ENCODE results near the gene XRN1.
"Not testable (repeated sequence)": the region's sequence is repeated elsewhere in the genome, so short reads cannot be mapped to it uniquely, and the experiment has no call there.

The XRN1 gene

GRCh38 chr3:142319912-142320311 lies 127.9 kb downstream of the XRN1 start:
- no peaks in the 10 kb centered on the region for H3K27me3 ChIP-seq
- TF ChIP-seq Cebpa-rat (IDR thresholded peaks at IDR 0.05), result no peak
- no peak overlapping the region for H3K9ac ChIP-seq
- H3K9me3 ChIP-seq (replicated peaks in 1 of 11), result peaks cover 2 to 4% (median 3%) of the 10 kb centered on the region in 11 experiments; a peak in 18 of 22 replicates
- no peaks in the 10 kb centered on the region for H3K4me1 ChIP-seq
- no peaks in the 10 kb centered on the region for H4K20me1 ChIP-seq
- H3K36me3 ChIP-seq, result peaks cover 50 to 92% (median 72%) of the 10 kb centered on the region in 11 experiments
- H3K4me2 ChIP-seq, result no peak overlapping the region
- no peak overlapping the region for H3K27ac ChIP-seq
- H3K4me3 ChIP-seq, result no peak overlapping the region

GRCh38 chr3:142319094-142319493 lies 128.7 kb downstream of the XRN1 start:
- no peak for TF ChIP-seq Cebpa-rat (IDR thresholded peaks at IDR 0.05)

GRCh38 chr3:142318331-142318730 lies 129.5 kb downstream of the XRN1 start:
- peaks cover 57 to 99% (median 79%) of the 10 kb centered on the region in 11 experiments for H3K36me3 ChIP-seq
- H3K4me2 ChIP-seq, result no peak overlapping the region
- no peaks in the 10 kb centered on the region for H3K4me1 ChIP-seq
- TF ChIP-seq Cebpa-rat (IDR thresholded peaks at IDR 0.05), result no peak
- H3K9ac ChIP-seq, result no peak overlapping the region
- no peaks in the 10 kb centered on the region for H3K27me3 ChIP-seq
- H4K20me1 ChIP-seq, result no peaks in the 10 kb centered on the region
- no peak overlapping the region for H3K27ac ChIP-seq
- no peak overlapping the region for H3K4me3 ChIP-seq
- no peaks in the 10 kb centered on the region for H3K9me3 ChIP-seq (replicated peaks in 1 of 11)

More at GRCh38 chr3:142319094-142319493, 128.7 kb downstream of the XRN1 start:
- Histone ChIP-seq H3K27me3 (no peaks in the 10 kb centered on the region), H3K9ac (no peak overlapping the region), H3K9me3 (replicated peaks in 1 of 11) (no peaks in the 10 kb centered on the region), H4K20me1 (no peaks in the 10 kb centered on the region), H3K4me3 (no peak overlapping the region), H3K4me1 (no peaks in the 10 kb centered on the region), H3K4me2 (no peak overlapping the region), H3K36me3 (peaks cover 52 to 96% (median 76%) of the 10 kb centered on the region in 11 experiments), H3K27ac (no peak overlapping the region; a peak in 1 of 22 replicates)

DNA sequence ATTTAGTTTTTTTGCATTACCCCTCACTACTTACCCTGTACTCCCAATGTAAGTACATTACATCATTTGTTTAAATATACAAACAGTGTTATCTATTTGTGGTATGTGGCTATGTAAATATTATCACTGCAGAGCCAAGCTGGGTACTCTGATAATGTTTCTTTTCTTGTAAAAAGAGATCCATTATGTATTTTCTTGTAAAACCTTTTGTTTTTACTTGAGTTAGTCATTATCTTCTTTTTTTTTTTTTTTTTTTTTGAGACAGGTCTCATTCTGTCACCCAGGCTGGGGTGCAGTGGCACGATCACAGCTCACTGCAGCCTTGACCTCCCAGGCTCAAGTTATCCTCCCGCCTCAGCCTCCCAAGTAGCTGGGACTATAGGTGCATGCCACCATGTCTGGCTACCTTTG lies 131.9 kb downstream of the XRN1 start:
- not testable (repeated sequence) for H3K4me3 ChIP-seq; H3K9me3 ChIP-seq (replicated peaks in 1 of 11); H3K9ac ChIP-seq; H3K4me2 ChIP-seq; H3K27me3 ChIP-seq; H3K27ac ChIP-seq; H3K4me1 ChIP-seq; H4K20me1 ChIP-seq
- H3K36me3 ChIP-seq, result peaks cover 61 to 99% (median 82%) of the 10 kb centered on the region in 11 experiments

- Histone ChIP-seq H3K4me3 (no peak overlapping the region), H3K36me3 (peaks cover 65 to 99% (median 82%) of the 10 kb centered on the region in 11 experiments), H3K27ac (no peak overlapping the region), H3K9me3 (replicated peaks in 1 of 11) (no peaks in the 10 kb centered on the region), H3K4me1 (no peaks in the 10 kb centered on the region), H3K9ac (no peak overlapping the region), H3K4me2 (no peak overlapping the region), H3K27me3 (no peaks in the 10 kb centered on the region), H4K20me1 (no peaks in the 10 kb centered on the region)
- TF ChIP-seq Cebpa-rat (IDR thresholded peaks at IDR 0.05), result no peak
Measured at GRCh38 chr3:142315083-142315482, 132.8 kb downstream of the XRN1 start.

DNA sequence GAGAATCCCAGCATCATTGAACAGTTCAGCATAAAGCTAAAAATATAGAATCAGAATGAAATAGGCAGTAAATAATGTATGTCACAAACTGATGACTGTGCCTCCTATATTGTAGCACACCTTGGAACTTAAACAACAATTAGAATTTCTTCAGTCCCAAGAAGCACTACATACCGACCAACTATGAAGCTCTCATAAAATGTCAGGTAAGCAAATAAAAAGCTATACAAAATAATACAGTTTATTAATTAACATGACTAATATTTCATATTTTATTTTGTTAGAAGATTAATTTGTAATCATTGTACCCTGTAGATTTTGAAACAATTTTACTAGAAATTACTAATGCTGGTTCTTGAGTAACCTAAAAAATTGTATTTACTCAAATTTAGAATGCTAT lies 137.4 kb downstream of the XRN1 start:
- TF ChIP-seq Cebpa-rat (IDR thresholded peaks at IDR 0.05), result no peak
- Histone ChIP-seq H3K27ac (no peak overlapping the region), H4K20me1 (no peaks in the 10 kb centered on the region), H3K4me1 (no peaks in the 10 kb centered on the region), H3K4me3 (no peak overlapping the region), H3K4me2 (no peak overlapping the region), H3K9ac (no peak overlapping the region), H3K9me3 (replicated peaks in 1 of 11) (peaks cover 0 to 6% (median 0%) of the 10 kb centered on the region in 11 experiments; a peak in 3 of 22 replicates), H3K27me3 (no peaks in the 10 kb centered on the region), H3K36me3 (peaks cover 56 to 98% (median 69%) of the 10 kb centered on the region in 11 experiments)

- not testable (repeated sequence) for H3K4me2 ChIP-seq, H3K4me1 ChIP-seq, H3K9ac ChIP-seq, H3K4me3 ChIP-seq, H3K27me3 ChIP-seq, H4K20me1 ChIP-seq, H3K27ac ChIP-seq
- Histone ChIP-seq H3K9me3 (replicated peaks in 1 of 11) (peaks cover 32 to 52% (median 41%) of the 10 kb centered on the region in 11 experiments), H3K36me3 (peaks cover 10 to 62% (median 24%) of the 10 kb centered on the region in 11 experiments; a peak in 20 of 22 replicates)
Measured at GRCh38 chr3:142302847-142303246, 145.0 kb downstream of the XRN1 start.

DNA sequence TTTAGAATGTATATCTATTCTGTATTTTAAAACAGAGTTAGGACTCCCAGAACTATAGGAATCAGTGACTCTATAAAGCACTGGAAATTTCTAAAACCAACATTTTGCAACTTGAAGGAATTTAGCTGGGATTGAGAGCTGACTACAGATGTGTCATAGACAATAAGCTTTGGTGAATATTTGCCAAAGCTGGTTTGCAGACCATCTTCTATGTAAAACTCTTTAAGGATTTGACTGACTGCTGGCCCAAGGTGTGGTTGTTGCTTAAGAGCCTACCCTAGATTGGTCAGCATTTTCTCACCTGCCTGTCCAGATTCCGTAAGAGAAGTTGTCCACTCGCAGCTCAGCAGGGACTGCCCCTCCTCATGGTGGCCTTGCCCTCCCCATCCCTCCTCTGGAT lies 149.2 kb downstream of the XRN1 start:
- peaks cover 0 to 20% (median 4%) of the 10 kb centered on the region in 11 experiments; a peak in 7 of 22 replicates for H3K36me3 ChIP-seq
- no peak overlapping the region for H3K4me3 ChIP-seq
- no peak overlapping the region for H3K4me2 ChIP-seq
- no peak overlapping the region for H3K9ac ChIP-seq
- H3K9me3 ChIP-seq (replicated peaks in 1 of 11), result peaks cover 17 to 34% (median 24%) of the 10 kb centered on the region in 11 experiments
- TF ChIP-seq Cebpa-rat (IDR thresholded peaks at IDR 0.05), result no peak
- no peaks in the 10 kb centered on the region for H3K27me3 ChIP-seq
- no peaks in the 10 kb centered on the region for H4K20me1 ChIP-seq
- H3K4me1 ChIP-seq, result no peaks in the 10 kb centered on the region
- no peak overlapping the region for H3K27ac ChIP-seq

GRCh38 chr3:142296507-142296906 lies 151.3 kb downstream of the XRN1 start:
- H3K4me3 ChIP-seq, result no peak overlapping the region
- H3K4me2 ChIP-seq, result no peak overlapping the region
- no peak overlapping the region for H3K27ac ChIP-seq
- H3K4me1 ChIP-seq, result no peaks in the 10 kb centered on the region
- no peak for TF ChIP-seq Cebpa-rat (IDR thresholded peaks at IDR 0.05)
- H3K27me3 ChIP-seq, result no peaks in the 10 kb centered on the region
- H4K20me1 ChIP-seq, result no peaks in the 10 kb centered on the region
- peaks cover 0 to 11% (median 4%) of the 10 kb centered on the region in 11 experiments; a peak in 4 of 22 replicates for H3K36me3 ChIP-seq
- H3K9me3 ChIP-seq (replicated peaks in 1 of 11), result peaks cover 0 to 14% (median 6%) of the 10 kb centered on the region in 11 experiments; a peak in 6 of 22 replicates
- no peak overlapping the region for H3K9ac ChIP-seq

- H3K9ac ChIP-seq, result no peak overlapping the region
- H3K9me3 ChIP-seq (replicated peaks in 1 of 11), result peaks cover 46 to 58% (median 49%) of the 10 kb centered on the region in 11 experiments
- 0 out of 20 replicates have a peak overlapping the region, but pooled peaks of 1 of the 10 experiments have one; percentile 6 for H3K4me3 ChIP-seq
- H3K36me3 ChIP-seq, result peaks cover 0 to 18% (median 7%) of the 10 kb centered on the region in 11 experiments; a peak in 8 of 22 replicates
- no peak for TF ChIP-seq Cebpa-rat (IDR thresholded peaks at IDR 0.05)
- H3K27ac ChIP-seq, result no peak overlapping the region
- H3K4me2 ChIP-seq, result no peak overlapping the region
- H3K27me3 ChIP-seq, result no peaks in the 10 kb centered on the region
- H3K4me1 ChIP-seq, result no peaks in the 10 kb centered on the region
- H4K20me1 ChIP-seq, result no peaks in the 10 kb centered on the region
Measured at GRCh38 chr3:142287866-142288638, 159.8 kb downstream of the XRN1 start.

Measured in BLaER1 treated with 17β-estradiol and CSF1 and Interleukin-3, amounts not matched to agents 10 nM and 100 nM (cell line).